ENCODE results near the gene PSMA7.

The PSMA7 gene

GRCh38 chr20:62143081-62143956 is at the start of gene PSMA7, which contains the start of gene SS18L1:
Gene PSMA7, minus strand, starts transcription at chr20:62143394. Its CDS starts 91 bp downstream, at chr20:62143303.
Gene SS18L1, plus strand, starts transcription at chr20:62143769. Its CDS starts 52 bp downstream, at chr20:62143821.
- DNase-seq = peak; percentile 90

GRCh38 chr20:62192635-62193034 is 49.4 kb upstream of the PSMA7 start:
- no peak for DNase-seq

- no peak for DNase-seq
Measured at GRCh38 chr20:62191781-62192559, 48.8 kb upstream of the PSMA7 start.

GRCh38 chr20:62190639-62191411 is 47.6 kb upstream of the PSMA7 start:
- DNase-seq = no peak

- no peak for DNase-seq
Measured at GRCh38 chr20:62186887-62187866, 44.0 kb upstream of the PSMA7 start.

- DNase-seq = no peak
Measured at GRCh38 chr20:62186096-62186426, 42.9 kb upstream of the PSMA7 start.

- DNase-seq = no peak
Measured at GRCh38 chr20:62183426-62184142, 40.4 kb upstream of the PSMA7 start.

- peak; percentile 94 for DNase-seq
Measured at GRCh38 chr20:62182469-62183425, 39.6 kb upstream of the PSMA7 start, which contains the start of gene MTG2. Gene MTG2, plus strand, starts transcription at chr20:62183028. Its CDS starts 10,393 bp downstream, at chr20:62193421.

- DNase-seq = no peak
Measured at GRCh38 chr20:62181808-62182207, 38.6 kb upstream of the PSMA7 start.

- no peak for DNase-seq
Measured at GRCh38 chr20:62179162-62179504, 35.9 kb upstream of the PSMA7 start.

GRCh38 chr20:62178316-62179161 is 35.3 kb upstream of the PSMA7 start:
- DNase-seq = no peak

GRCh38 chr20:62177307-62177706 is 34.1 kb upstream of the PSMA7 start:
- no peak for DNase-seq

- DNase-seq = no peak
Measured at GRCh38 chr20:62176866-62177265, 33.7 kb upstream of the PSMA7 start.

- DNase-seq = no peak
Measured at GRCh38 chr20:62175711-62176110, 32.5 kb upstream of the PSMA7 start.

GRCh38 chr20:62174870-62175624 is 31.9 kb upstream of the PSMA7 start:
- no peak for DNase-seq

- DNase-seq = no peak
Measured at GRCh38 chr20:62174021-62174804, 31.0 kb upstream of the PSMA7 start.

GRCh38 chr20:62172666-62173065 is 29.5 kb upstream of the PSMA7 start:
- no peak for DNase-seq
